Endothelial cell (in vitro differentiated cells): ENCODE results near the gene BRINP1. TPM values are rescaled to one million over a fixed set of nuclear protein-coding genes. Genes with fewer than 3 reads are reported as not detected.

ENCODE experiments used
- DNase-seq: peaks from one replicate; pipeline ENCODE4 v3.0.0; 2021; ENCODE audit warnings: low spot score
- H3K27ac Mint-ChIP-seq: one replicate; pipeline ENCODE4 v1.8.0; 2021; ENCODE audit warnings: mixed read lengths, inconsistent platforms; ENCODE audit not compliant: unreplicated experiment
- H3K27me3 Mint-ChIP-seq: one replicate; pipeline ENCODE4 v1.8.0; 2021; ENCODE audit warnings: mild to moderate bottlenecking, moderate library complexity, mixed read lengths, inconsistent platforms; ENCODE audit not compliant: unreplicated experiment
- H3K36me3 Mint-ChIP-seq: one replicate; pipeline ENCODE4 v1.8.0; 2021; ENCODE audit warnings: mild to moderate bottlenecking, low read depth, mixed read lengths, inconsistent platforms; ENCODE audit not compliant: unreplicated experiment
- H3K4me1 Mint-ChIP-seq: one replicate; pipeline ENCODE4 v1.8.0; 2021; ENCODE audit warnings: mild to moderate bottlenecking, mixed read lengths, inconsistent platforms; ENCODE audit not compliant: unreplicated experiment
- H3K4me3 Mint-ChIP-seq: one replicate; pipeline ENCODE4 v1.8.0; 2021; ENCODE audit warnings: mild to moderate bottlenecking, mixed read lengths, inconsistent platforms; ENCODE audit not compliant: unreplicated experiment
- H3K9me3 Mint-ChIP-seq: one replicate; pipeline ENCODE4 v1.8.0; 2021; ENCODE audit warnings: mixed read lengths, inconsistent platforms; ENCODE audit not compliant: unreplicated experiment
- total RNA-seq: library from RNA; stranded (reverse); fragmentation: NEBNext Ultra II Directional; extraction: Animal tissue kit (Norgen Biotek cat#: 25700); gene quantifications from one replicate; pipeline ENCODE4 v1.2.1, GENCODE V29; 2021; ENCODE audit not compliant: unreplicated experiment
- TF ChIP-seq, protein P1 (sequence below): fragments of 200-600 bp; sonication (generic); IDR thresholded peaks from one replicate; pipeline ENCODE4 v1.5.0; 2021; ENCODE audit warnings: antibody characterized with exemption; ENCODE audit not compliant: unreplicated experiment

The BRINP1 gene
- total RNA-seq, 1 donor from 2014 or later: 1.9 TPM

- H3K9me3 Mint-ChIP-seq: no peaks in the 10 kb centered on the region
- no peaks in the 10 kb centered on the region for H3K27me3 Mint-ChIP-seq
- TF ChIP-seq, protein P1, sequence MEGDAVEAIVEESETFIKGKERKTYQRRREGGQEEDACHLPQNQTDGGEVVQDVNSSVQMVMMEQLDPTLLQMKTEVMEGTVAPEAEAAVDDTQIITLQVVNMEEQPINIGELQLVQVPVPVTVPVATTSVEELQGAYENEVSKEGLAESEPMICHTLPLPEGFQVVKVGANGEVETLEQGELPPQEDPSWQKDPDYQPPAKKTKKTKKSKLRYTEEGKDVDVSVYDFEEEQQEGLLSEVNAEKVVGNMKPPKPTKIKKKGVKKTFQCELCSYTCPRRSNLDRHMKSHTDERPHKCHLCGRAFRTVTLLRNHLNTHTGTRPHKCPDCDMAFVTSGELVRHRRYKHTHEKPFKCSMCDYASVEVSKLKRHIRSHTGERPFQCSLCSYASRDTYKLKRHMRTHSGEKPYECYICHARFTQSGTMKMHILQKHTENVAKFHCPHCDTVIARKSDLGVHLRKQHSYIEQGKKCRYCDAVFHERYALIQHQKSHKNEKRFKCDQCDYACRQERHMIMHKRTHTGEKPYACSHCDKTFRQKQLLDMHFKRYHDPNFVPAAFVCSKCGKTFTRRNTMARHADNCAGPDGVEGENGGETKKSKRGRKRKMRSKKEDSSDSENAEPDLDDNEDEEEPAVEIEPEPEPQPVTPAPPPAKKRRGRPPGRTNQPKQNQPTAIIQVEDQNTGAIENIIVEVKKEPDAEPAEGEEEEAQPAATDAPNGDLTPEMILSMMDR: no peak
- peaks cover 7% of the 10 kb centered on the region for H3K4me1 Mint-ChIP-seq
- H3K27ac Mint-ChIP-seq: no peak overlapping the region
- no peak for DNase-seq
- no peaks in the 10 kb centered on the region for H3K36me3 Mint-ChIP-seq
- H3K4me3 Mint-ChIP-seq: no peak overlapping the region
These were observed 95.1 kb downstream of the BRINP1 start for GRCh38 chr9:119273984-119274665.

- H3K9me3 Mint-ChIP-seq: no peaks in the 10 kb centered on the region
- no peaks in the 10 kb centered on the region for H3K27me3 Mint-ChIP-seq
- no peak for DNase-seq
- no peak overlapping the region for H3K4me3 Mint-ChIP-seq
- no peaks in the 10 kb centered on the region for H3K36me3 Mint-ChIP-seq
- peaks cover 7% of the 10 kb centered on the region for H3K4me1 Mint-ChIP-seq
- H3K27ac Mint-ChIP-seq: no peak overlapping the region
- TF ChIP-seq, protein P1: no peak
These were observed 95.8 kb downstream of the BRINP1 start for GRCh38 chr9:119273325-119273904.

GRCh38 chr9:119272500-119273211 is 96.6 kb downstream of the BRINP1 start:
- Mint-ChIP-seq H3K9me3 (no peaks in the 10 kb centered on the region), H3K36me3 (no peaks in the 10 kb centered on the region), H3K4me3 (no peak overlapping the region), H3K27ac (no peak overlapping the region), H3K27me3 (no peaks in the 10 kb centered on the region), H3K4me1 (peaks cover 7% of the 10 kb centered on the region)
- TF ChIP-seq, protein P1: no peak
- DNase-seq: no peak

GRCh38 chr9:119268985-119269384 is 100.2 kb downstream of the BRINP1 start:
- H3K27me3 Mint-ChIP-seq: no peaks in the 10 kb centered on the region
- H3K27ac Mint-ChIP-seq: no peak overlapping the region
- no peaks in the 10 kb centered on the region for H3K36me3 Mint-ChIP-seq
- H3K4me1 Mint-ChIP-seq: peaks cover 7% of the 10 kb centered on the region
- TF ChIP-seq, protein P1: no peak
- H3K4me3 Mint-ChIP-seq: no peak overlapping the region
- no peaks in the 10 kb centered on the region for H3K9me3 Mint-ChIP-seq
- DNase-seq: no peak

DNA sequence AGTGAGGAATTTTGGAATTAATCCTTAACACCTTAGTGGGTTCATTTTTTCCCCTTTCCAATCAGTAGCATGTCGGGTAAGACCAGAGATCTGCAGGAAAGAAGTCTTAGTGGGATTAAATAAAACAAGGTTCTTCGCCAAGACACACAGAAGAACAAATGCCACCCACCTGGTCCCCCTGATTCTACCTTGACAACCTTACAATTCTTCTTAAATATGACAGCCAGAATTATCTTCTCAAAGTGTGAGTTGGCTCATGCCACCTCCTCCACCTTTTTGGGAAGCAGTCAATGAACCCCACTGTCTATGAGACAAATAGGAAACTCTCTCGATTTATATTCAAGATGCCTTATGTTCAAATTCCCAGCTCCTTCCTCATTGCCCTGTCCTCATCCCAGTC is 105.1 kb downstream of the BRINP1 start:
- Mint-ChIP-seq H3K36me3 (no peaks in the 10 kb centered on the region), H3K27me3 (no peaks in the 10 kb centered on the region), H3K4me3 (no peak overlapping the region), H3K27ac (no peak overlapping the region), H3K9me3 (no peaks in the 10 kb centered on the region), H3K4me1 (no peaks in the 10 kb centered on the region)
- TF ChIP-seq, protein P1: no peak
- DNase-seq: no peak
